ENCODE data around the gene ING4.

- TF ChIP-seq CTCF (conservative IDR thresholded peaks at IDR 0.05) (no peak), ZFX (IDR thresholded peaks at IDR 0.05) (no peak)
Measured at GRCh38 chr12:6647083-6647604, 15.8 kb downstream of the ING4 start, which contains the start of gene ACRBP.

All from C4-2B (cell line).